ENCODE measurements around the gene OSTN. TPM values are rescaled to one million over a fixed set of nuclear protein-coding genes. Genes with fewer than 3 reads are reported as not detected.

OSTN gene
- total and polyA plus RNA-seq, 2 donors (not counting 3 experiments of a cell fraction or from before 2014, with no cell fraction given) = not detected

- Histone ChIP-seq H3K27me3 (ENCODE audit: control insufficient read depth in 2 of 2, insufficient read depth in 2 of 2, low read length in 2 of 2) (no peaks in the 10 kb centered on the region), H3K79me2 (ENCODE audit: control insufficient read depth, insufficient read depth, low read length) (no peaks in the 10 kb centered on the region), H2AFZ (ENCODE audit: low read depth, low read length) (peak overlapping the region; percentile 39), H3K4me3 (replicated peaks in 1 of 3; ENCODE audit: insufficient read depth in 1 of 3, low read depth in 1 of 3, low read length in 3 of 3) (no peak overlapping the region), H3K9ac (replicated peaks; ENCODE audit: extremely low read depth, insufficient read depth, low read length) (no peak overlapping the region), H3K4me2 (ENCODE audit: insufficient read depth, low read length) (no peak overlapping the region), H3K4me1 (ENCODE audit: control insufficient read depth, extremely low read depth, insufficient read depth, low read length) (no peaks in the 10 kb centered on the region), H3K36me3 (ENCODE audit: control insufficient read depth in 2 of 2, extremely low read depth in 1 of 2, insufficient read depth in 2 of 2, low read length in 2 of 2) (no peaks in the 10 kb centered on the region), H3K27ac (ENCODE audit: insufficient read depth, low read depth, low read length) (no peak overlapping the region), H4K20me1 (replicated peaks; ENCODE audit: control insufficient read depth, extremely low read depth, insufficient read depth, low read length) (no peaks in the 10 kb centered on the region), H3K9me1 (replicated peaks; ENCODE audit: control insufficient read depth, extremely low read depth, insufficient read depth, low read length) (no peaks in the 10 kb centered on the region), H3K9me3 (replicated peaks; ENCODE audit: control insufficient read depth, insufficient read depth, low read length) (no peaks in the 10 kb centered on the region)
- dilution Hi-C loops (cut with MboI; ENCODE audit: extremely low pct_ligation_motif_present, low sequenced_read_pairs) (no loop called here), intact Hi-C loops (cut with micrococcal nuclease) (no loop called here)
- CTCF ChIA-PET = interaction anchor here (0.8 to 1.2 kb wide), 2 partner anchors 51 to 127 kb away, joined by 3 read pairs; no protein-coding TSS in a partner anchor
- FAIRE-seq (no peak), DNase-seq (ENCODE audit: low read depth, low spot score) (no peak)
- TF ChIP-seq JUN (IDR thresholded peaks at IDR 0.05; ENCODE audit: borderline replicate concordance, insufficient read depth, insufficient read length, low read depth) = no peak
- no peak for TF ChIP-seq POLR2A (IDR thresholded peaks at IDR 0.05; ENCODE audit: low read depth, low read length)
- no peak for TF ChIP-seq POLR2AphosphoS5 (IDR thresholded peaks at IDR 0.05; ENCODE audit: insufficient read depth, low read depth, low read length)
- no peak for TF ChIP-seq EZH2 (IDR thresholded peaks at IDR 0.05; ENCODE audit: borderline replicate concordance, low read depth, low read length, severe bottlenecking)
- no peak for TF ChIP-seq MYC (IDR thresholded peaks at IDR 0.05; ENCODE audit: low read depth, low read length)
- no peak for TF ChIP-seq MAX (IDR thresholded peaks at IDR 0.05; ENCODE audit: insufficient read depth, insufficient read length)
- TF ChIP-seq GATA2 (IDR thresholded peaks at IDR 0.05; ENCODE audit: insufficient read depth, insufficient read length, low read depth, low read length) = no peak
- TF ChIP-seq CTCF (IDR thresholded peaks at IDR 0.05; ENCODE audit: extremely low read depth in 1 of 2, insufficient read depth in 1 of 2, low read depth in 1 of 2, low read length in 2 of 2) = no peak
- TF ChIP-seq FOS (IDR thresholded peaks at IDR 0.05; ENCODE audit: borderline replicate concordance, insufficient read depth, low read length) = no peak
- no TSS peak for BruUV-seq (replicated peaks)
- POLR2A ChIA-PET = no interaction called here
These were observed 64.3 kb downstream of the OSTN start for GRCh38 chr3:191263365-191263764.

Measured in endothelial cell of umbilical vein (primary cell).